ENCODE results near the gene MBD5.

GRCh38 chr2:148165975-148166374 lies 145.1 kb downstream of the MBD5 start:
- TF ChIP-seq, protein P1, sequence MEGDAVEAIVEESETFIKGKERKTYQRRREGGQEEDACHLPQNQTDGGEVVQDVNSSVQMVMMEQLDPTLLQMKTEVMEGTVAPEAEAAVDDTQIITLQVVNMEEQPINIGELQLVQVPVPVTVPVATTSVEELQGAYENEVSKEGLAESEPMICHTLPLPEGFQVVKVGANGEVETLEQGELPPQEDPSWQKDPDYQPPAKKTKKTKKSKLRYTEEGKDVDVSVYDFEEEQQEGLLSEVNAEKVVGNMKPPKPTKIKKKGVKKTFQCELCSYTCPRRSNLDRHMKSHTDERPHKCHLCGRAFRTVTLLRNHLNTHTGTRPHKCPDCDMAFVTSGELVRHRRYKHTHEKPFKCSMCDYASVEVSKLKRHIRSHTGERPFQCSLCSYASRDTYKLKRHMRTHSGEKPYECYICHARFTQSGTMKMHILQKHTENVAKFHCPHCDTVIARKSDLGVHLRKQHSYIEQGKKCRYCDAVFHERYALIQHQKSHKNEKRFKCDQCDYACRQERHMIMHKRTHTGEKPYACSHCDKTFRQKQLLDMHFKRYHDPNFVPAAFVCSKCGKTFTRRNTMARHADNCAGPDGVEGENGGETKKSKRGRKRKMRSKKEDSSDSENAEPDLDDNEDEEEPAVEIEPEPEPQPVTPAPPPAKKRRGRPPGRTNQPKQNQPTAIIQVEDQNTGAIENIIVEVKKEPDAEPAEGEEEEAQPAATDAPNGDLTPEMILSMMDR (IDR thresholded peaks at IDR 0.05; ENCODE audit: borderline replicate concordance, extremely low read depth, low read length, poor library complexity, severe bottlenecking): no peak
- TF ChIP-seq EZH2 (IDR thresholded peaks at IDR 0.05; ENCODE audit: borderline replicate concordance, low read depth, low read length, severe bottlenecking): no peak
